ENCODE results near the gene RAN.
"Not testable (repeated sequence)": the region's sequence is repeated elsewhere in the genome, so short reads cannot be mapped to it uniquely, and the experiment has no call there.

The RAN gene

GRCh38 chr12:130839770-130840404, 32.0 kb upstream of the RAN start:
- Mint-ChIP-seq H3K27me3 (no peaks in the 10 kb centered on the region), H3K4me1 (peaks cover 39% of the 10 kb centered on the region), H3K9me3 (no peaks in the 10 kb centered on the region), H3K4me3 (peak overlapping the region; percentile 78 to 81), H3K27ac (peak overlapping the region in 1 of 2 donors; percentile 54)
- DNase-seq (no peak), ATAC-seq (no peak)

GRCh38 chr12:130846369-130846768, 25.5 kb upstream of the RAN start:
- Mint-ChIP-seq H3K27ac (no peak overlapping the region), H3K4me3 (no peak overlapping the region), H3K4me1 (no peaks in the 10 kb centered on the region), H3K9me3 (no peaks in the 10 kb centered on the region), H3K27me3 (no peaks in the 10 kb centered on the region)
- ATAC-seq (no peak), DNase-seq (no peak)

- ATAC-seq = no peak
- no peaks in the 10 kb centered on the region for H3K27me3 Mint-ChIP-seq
- DNase-seq = no peak
- H3K9me3 Mint-ChIP-seq = no peaks in the 10 kb centered on the region
- H3K27ac Mint-ChIP-seq = no peak overlapping the region
- H3K4me1 Mint-ChIP-seq = no peaks in the 10 kb centered on the region
- no peak overlapping the region for H3K4me3 Mint-ChIP-seq
These were observed 24.8 kb upstream of the RAN start for GRCh38 chr12:130847112-130847511.

- not testable (repeated sequence) for H3K4me3 Mint-ChIP-seq, H3K27me3 Mint-ChIP-seq, ATAC-seq, DNase-seq, H3K9me3 Mint-ChIP-seq, H3K27ac Mint-ChIP-seq, H3K4me1 Mint-ChIP-seq
These were observed 23.8 kb upstream of the RAN start for GRCh38 chr12:130848105-130848504.

GRCh38 chr12:130848785-130849305, 23.0 kb upstream of the RAN start:
- not testable (repeated sequence) for H3K27me3 Mint-ChIP-seq, H3K4me3 Mint-ChIP-seq, DNase-seq, H3K27ac Mint-ChIP-seq, ATAC-seq, H3K9me3 Mint-ChIP-seq, H3K4me1 Mint-ChIP-seq

- Mint-ChIP-seq H3K9me3 (no peaks in the 10 kb centered on the region), H3K4me1 (no peaks in the 10 kb centered on the region), H3K4me3 (no peak overlapping the region), H3K27me3 (peaks cover 9% of the 10 kb centered on the region), H3K27ac (no peak overlapping the region)
- DNase-seq (no peak), ATAC-seq (no peak)
These were observed 22.1 kb upstream of the RAN start for GRCh38 chr12:130849561-130850417.

- H3K27ac Mint-ChIP-seq = no peak overlapping the region
- H3K4me1 Mint-ChIP-seq = no peaks in the 10 kb centered on the region
- H3K27me3 Mint-ChIP-seq = peaks cover 9% of the 10 kb centered on the region
- ATAC-seq (no peak), DNase-seq (no peak)
- H3K4me3 Mint-ChIP-seq = no peak overlapping the region
- no peaks in the 10 kb centered on the region for H3K9me3 Mint-ChIP-seq
These were observed 21.3 kb upstream of the RAN start for GRCh38 chr12:130850418-130851021.

- Mint-ChIP-seq H3K4me3 (no peak overlapping the region), H3K27ac (no peak overlapping the region), H3K9me3 (peaks cover 0 to 16% of the 10 kb centered on the region in 2 donors), H3K4me1 (no peaks in the 10 kb centered on the region), H3K27me3 (peaks cover 16% of the 10 kb centered on the region)
- DNase-seq (no peak), ATAC-seq (no peak)
These were observed 15.8 kb upstream of the RAN start for GRCh38 chr12:130856088-130856487.

- H3K27me3 Mint-ChIP-seq = peaks cover 16% of the 10 kb centered on the region
- no peaks in the 10 kb centered on the region for H3K4me1 Mint-ChIP-seq
These were observed 13.8 kb upstream of the RAN start for GRCh38 chr12:130858084-130858483.

GRCh38 chr12:130859161-130859560, 12.7 kb upstream of the RAN start:
- ATAC-seq = no peak
- H3K4me3 Mint-ChIP-seq = no peak overlapping the region
- H3K27me3 Mint-ChIP-seq = peaks cover 10% of the 10 kb centered on the region
- DNase-seq = no peak
- H3K9me3 Mint-ChIP-seq = peaks cover 5 to 23% of the 10 kb centered on the region in 2 donors
- H3K27ac Mint-ChIP-seq = no peak overlapping the region
- no peaks in the 10 kb centered on the region for H3K4me1 Mint-ChIP-seq

More at GRCh38 chr12:130858084-130858483, 13.8 kb upstream of the RAN start:
- no peak for ATAC-seq
- H3K4me3 Mint-ChIP-seq = no peak overlapping the region
- H3K27ac Mint-ChIP-seq = no peak overlapping the region
- H3K9me3 Mint-ChIP-seq = peaks cover 5 to 23% of the 10 kb centered on the region in 2 donors
- DNase-seq = no peak

GRCh38 chr12:130860311-130860710, 11.6 kb upstream of the RAN start:
- no peaks in the 10 kb centered on the region for H3K4me1 Mint-ChIP-seq

GRCh38 chr12:130862161-130862560, 9.7 kb upstream of the RAN start:
- DNase-seq (no peak), ATAC-seq (no peak)
- H3K27ac Mint-ChIP-seq = no peak overlapping the region
- H3K4me3 Mint-ChIP-seq = no peak overlapping the region
- no peaks in the 10 kb centered on the region for H3K4me1 Mint-ChIP-seq
- peaks cover 5 to 17% of the 10 kb centered on the region in 2 donors for H3K9me3 Mint-ChIP-seq
- peaks cover 2% of the 10 kb centered on the region for H3K27me3 Mint-ChIP-seq

More at GRCh38 chr12:130860311-130860710, 11.6 kb upstream of the RAN start:
- DNase-seq (no peak), ATAC-seq (no peak)
- H3K27me3 Mint-ChIP-seq = peaks cover 7% of the 10 kb centered on the region
- peaks cover 5 to 23% of the 10 kb centered on the region in 2 donors for H3K9me3 Mint-ChIP-seq
- H3K27ac Mint-ChIP-seq = no peak overlapping the region
- no peak overlapping the region for H3K4me3 Mint-ChIP-seq

- H3K27ac Mint-ChIP-seq, H3K4me3 Mint-ChIP-seq, ATAC-seq, H3K4me1 Mint-ChIP-seq, DNase-seq, H3K27me3 Mint-ChIP-seq: not testable (repeated sequence)
- H3K9me3 Mint-ChIP-seq = peaks cover 5 to 13% of the 10 kb centered on the region in 2 donors
These were observed 9.1 kb upstream of the RAN start for GRCh38 chr12:130862771-130863170.

- no peak overlapping the region for H3K4me3 Mint-ChIP-seq
- DNase-seq (no peak), ATAC-seq (no peak)
- no peak overlapping the region for H3K27ac Mint-ChIP-seq
- no peaks in the 10 kb centered on the region for H3K27me3 Mint-ChIP-seq
- peaks cover 5 to 8% of the 10 kb centered on the region in 2 donors for H3K9me3 Mint-ChIP-seq
- H3K4me1 Mint-ChIP-seq = peaks cover 8% of the 10 kb centered on the region
These were observed 8.6 kb upstream of the RAN start for GRCh38 chr12:130863298-130863697.

GRCh38 chr12:130868412-130868811, 3.5 kb upstream of the RAN start:
- Mint-ChIP-seq H3K4me3 (no peak overlapping the region), H3K27ac (no peak overlapping the region), H3K9me3 (no peaks in the 10 kb centered on the region), H3K27me3 (no peaks in the 10 kb centered on the region), H3K4me1 (peaks cover 47% of the 10 kb centered on the region)
- no peak for DNase-seq
- ATAC-seq = no peak
